ENCODE results near the gene HOXD4. TPM values are rescaled to one million over a fixed set of nuclear protein-coding genes. Genes with fewer than 3 reads are reported as not detected.
A peak's percentile ranks its signal among the peaks of the same experiment; 100 is the strongest.

Gene HOXD4
- total RNA-seq, 1 experiment from 2014 or later: not detected

DNA sequence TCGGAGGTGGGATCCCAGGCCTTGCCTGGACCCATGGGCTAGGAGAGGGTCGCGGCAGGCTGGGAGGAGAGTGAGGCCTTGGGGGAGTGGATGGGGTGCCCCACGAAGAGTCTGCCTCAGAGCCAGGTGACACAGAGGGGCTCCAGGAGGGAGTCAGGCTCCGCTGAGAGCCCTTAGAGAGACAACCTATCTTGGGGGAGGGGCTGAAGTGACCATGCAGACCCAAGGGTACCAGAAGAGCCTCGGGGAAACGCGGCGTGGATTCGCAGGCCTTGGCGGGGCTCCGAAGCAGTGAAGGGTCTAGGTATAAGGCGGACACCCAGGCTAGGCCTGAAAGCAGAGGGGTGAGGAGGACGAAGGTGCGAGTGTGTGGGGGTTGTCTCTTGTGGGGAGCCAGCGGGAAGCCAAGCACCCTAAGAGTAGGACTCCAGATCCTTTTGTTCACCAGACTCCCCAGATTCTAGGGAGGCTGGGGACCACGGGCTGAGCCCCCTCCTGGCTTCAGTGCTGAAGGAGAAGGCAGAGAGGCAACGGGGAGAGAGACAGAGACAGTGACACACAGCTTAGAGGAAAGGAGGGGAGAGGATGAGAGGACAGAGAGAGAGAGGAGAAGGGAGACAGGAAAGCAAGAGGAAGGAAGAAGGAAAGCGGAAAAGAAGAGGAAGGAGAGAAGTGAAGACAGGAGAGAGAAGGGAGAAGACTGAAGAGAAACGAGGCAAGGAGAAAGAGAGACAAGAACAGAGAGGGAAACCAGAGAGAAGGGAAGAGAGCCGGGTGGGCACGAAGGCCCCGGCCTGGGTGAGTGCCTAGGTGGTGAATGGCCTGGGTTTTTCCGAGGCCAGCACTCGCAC lies 45.4 kb upstream of the HOXD4 start:
- TF ChIP-seq ZNF281 (CRISPR knock-in tag; IDR thresholded peaks at IDR 0.05): no peak
- TF ChIP-seq, protein P1, sequence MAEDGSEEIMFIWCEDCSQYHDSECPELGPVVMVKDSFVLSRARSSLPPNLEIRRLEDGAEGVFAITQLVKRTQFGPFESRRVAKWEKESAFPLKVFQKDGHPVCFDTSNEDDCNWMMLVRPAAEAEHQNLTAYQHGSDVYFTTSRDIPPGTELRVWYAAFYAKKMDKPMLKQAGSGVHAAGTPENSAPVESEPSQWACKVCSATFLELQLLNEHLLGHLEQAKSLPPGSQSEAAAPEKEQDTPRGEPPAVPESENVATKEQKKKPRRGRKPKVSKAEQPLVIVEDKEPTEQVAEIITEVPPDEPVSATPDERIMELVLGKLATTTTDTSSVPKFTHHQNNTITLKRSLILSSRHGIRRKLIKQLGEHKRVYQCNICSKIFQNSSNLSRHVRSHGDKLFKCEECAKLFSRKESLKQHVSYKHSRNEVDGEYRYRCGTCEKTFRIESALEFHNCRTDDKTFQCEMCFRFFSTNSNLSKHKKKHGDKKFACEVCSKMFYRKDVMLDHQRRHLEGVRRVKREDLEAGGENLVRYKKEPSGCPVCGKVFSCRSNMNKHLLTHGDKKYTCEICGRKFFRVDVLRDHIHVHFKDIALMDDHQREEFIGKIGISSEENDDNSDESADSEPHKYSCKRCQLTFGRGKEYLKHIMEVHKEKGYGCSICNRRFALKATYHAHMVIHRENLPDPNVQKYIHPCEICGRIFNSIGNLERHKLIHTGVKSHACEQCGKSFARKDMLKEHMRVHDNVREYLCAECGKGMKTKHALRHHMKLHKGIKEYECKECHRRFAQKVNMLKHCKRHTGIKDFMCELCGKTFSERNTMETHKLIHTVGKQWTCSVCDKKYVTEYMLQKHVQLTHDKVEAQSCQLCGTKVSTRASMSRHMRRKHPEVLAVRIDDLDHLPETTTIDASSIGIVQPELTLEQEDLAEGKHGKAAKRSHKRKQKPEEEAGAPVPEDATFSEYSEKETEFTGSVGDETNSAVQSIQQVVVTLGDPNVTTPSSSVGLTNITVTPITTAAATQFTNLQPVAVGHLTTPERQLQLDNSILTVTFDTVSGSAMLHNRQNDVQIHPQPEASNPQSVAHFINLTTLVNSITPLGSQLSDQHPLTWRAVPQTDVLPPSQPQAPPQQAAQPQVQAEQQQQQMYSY (CRISPR knock-in tag; IDR thresholded peaks at IDR 0.05): peak; percentile 71
- H3K36me3 Mint-ChIP-seq: no peaks in the 10 kb centered on the region
- H3K4me1 Mint-ChIP-seq: peaks cover 41% of the 10 kb centered on the region
- H3K4me3 Mint-ChIP-seq: peak overlapping the region; percentile 61
- ATAC-seq: no peak; the same call in 1 of the 2 replicates
- CTCF ChIA-PET: interaction anchor here (1.0 to 2.4 kb wide), 3 partner anchors 9 to 70 kb away, joined by 3 to 14 read pairs (median 5); no protein-coding TSS in a partner anchor
- no peak for DNase-seq (ENCODE audit: low spot score)
- no peak overlapping the region for H3K27ac Mint-ChIP-seq
- H3K27me3 Mint-ChIP-seq (ENCODE audit: low read depth): peaks cover 98% of the 10 kb centered on the region
- H3K9me3 Mint-ChIP-seq: no peaks in the 10 kb centered on the region
- POLR2A ChIA-PET: interaction anchor here (0.5 kb wide), 1 partner anchor 27 kb away, joined by 3 read pairs; no protein-coding TSS in a partner anchor

- ChIA-PET CTCF (interaction anchor here (1.0 to 2.4 kb wide), 4 partner anchors 10 to 69 kb away, joined by 3 to 14 read pairs (median 4); no protein-coding TSS in a partner anchor), POLR2A (interaction anchor here (0.5 to 0.7 kb wide), 3 partner anchors 28 to 1121 kb away, joined by 3 read pairs; no protein-coding TSS in a partner anchor)
- no peaks in the 10 kb centered on the region for H3K36me3 Mint-ChIP-seq
- no peaks in the 10 kb centered on the region for H3K9me3 Mint-ChIP-seq
- peaks cover 39% of the 10 kb centered on the region for H3K4me1 Mint-ChIP-seq
- H3K27me3 Mint-ChIP-seq (ENCODE audit: low read depth): peaks cover 98% of the 10 kb centered on the region
- DNase-seq (ENCODE audit: low spot score): peak; percentile 67
- peak within 1 kb of the TSS; percentile 61 for H3K4me3 Mint-ChIP-seq
- peak; percentile 14 for ATAC-seq
- TF ChIP-seq ZNF121 (CRISPR knock-in tag; IDR thresholded peaks at IDR 0.05) (0 out of 2 replicates have a peak, but pooled peaks have one; percentile 2), USF2 (CRISPR knock-in tag; IDR thresholded peaks at IDR 0.05) (peak; percentile 70), PREB (CRISPR knock-in tag; IDR thresholded peaks at IDR 0.05; ENCODE audit: borderline replicate concordance) (no peak), E2F5 (CRISPR knock-in tag; IDR thresholded peaks at IDR 0.05) (peak; percentile 35; the same call in 1 of the 2 replicates), MAX (CRISPR knock-in tag; IDR thresholded peaks at IDR 0.05) (no peak)
- TF ChIP-seq, protein P2, sequence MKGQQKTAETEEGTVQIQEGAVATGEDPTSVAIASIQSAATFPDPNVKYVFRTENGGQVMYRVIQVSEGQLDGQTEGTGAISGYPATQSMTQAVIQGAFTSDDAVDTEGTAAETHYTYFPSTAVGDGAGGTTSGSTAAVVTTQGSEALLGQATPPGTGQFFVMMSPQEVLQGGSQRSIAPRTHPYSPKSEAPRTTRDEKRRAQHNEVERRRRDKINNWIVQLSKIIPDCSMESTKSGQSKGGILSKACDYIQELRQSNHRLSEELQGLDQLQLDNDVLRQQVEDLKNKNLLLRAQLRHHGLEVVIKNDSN (CRISPR knock-in tag; IDR thresholded peaks at IDR 0.05): peak; percentile 55; the same call in 1 of the 2 replicates
- H3K27ac Mint-ChIP-seq: no peak within 1 kb of the TSS
Measured at GRCh38 chr2:176106581-176107539, 44.5 kb upstream of the HOXD4 start, which contains the start of gene HOXD11. TSS of gene HOXD11 (plus strand) at chr2:176107280. CDS start at chr2:176107356, 76 bp downstream.
